Endothelial cell of umbilical vein (primary cell): ENCODE measurements around the gene GRID1. TPM values are rescaled to one million over a fixed set of nuclear protein-coding genes. Genes with fewer than 3 reads are reported as not detected.

ENCODE experiments used
- BruUV-seq: library from RNA; stranded (reverse); fragments of 400-500 nt; replicated peaks from 2 replicates; lab custom pipeline; 2021; lab: Mats Ljungman, UMichigan
- CTCF ChIA-PET: fragments of 300-600, 350-600 bp; sonication (Branson Sonifier 250); formaldehyde crosslinking; loops from one replicate; lab custom pipeline; 2021; ENCODE audit warnings: antibody characterized with exemption, inconsistent platforms; lab: Charles Lee
- POLR2A ChIA-PET: fragments of 300-600, 350-600 bp; sonication (Branson Sonifier 250); formaldehyde crosslinking; loops from one replicate; lab custom pipeline; 2021; ENCODE audit warnings: antibody characterized with exemption, inconsistent platforms; lab: Charles Lee
- DNase-seq: peaks from one replicate; pipeline ENCODE4 v3.0.0-alpha.2; 2011; ENCODE audit warnings: low read depth, low spot score
- FAIRE-seq: peaks from 2 replicates; lab custom pipeline; 2011; peaks lifted over from hg19 to GRCh38; lab: Jason Lieb, UNC
- H2AFZ ChIP-seq: 2 replicates; pipeline ENCODE4 v1.6.0; 2012; ENCODE audit warnings: low read depth, low read length, control low read depth, inconsistent platforms
- H3K27ac ChIP-seq: 2 replicates; pipeline ENCODE4 v1.5.1; 2011; ENCODE audit warnings: low read depth, mild to moderate bottlenecking, control low read depth, low read length, moderate library complexity; ENCODE audit not compliant: insufficient read depth
- H3K27me3 ChIP-seq, 2 experiments: 2 replicates each; pipeline versions ENCODE4 v1.6.0 to v1.6.1; 2011; ENCODE audit warnings: low read length in 2 of 2, mixed read lengths in 1 of 2; ENCODE audit not compliant: control insufficient read depth in 2 of 2, insufficient read depth in 2 of 2
- H3K36me3 ChIP-seq, 2 experiments: 2 replicates in 1 of 2; 3 replicates in 1 of 2; pipeline ENCODE4 v1.5.1; 2011; ENCODE audit warnings: low read length in 2 of 2, mild to moderate bottlenecking in 1 of 2, moderate library complexity in 1 of 2; ENCODE audit not compliant: control insufficient read depth in 2 of 2, insufficient read depth in 2 of 2; ENCODE audit errors: extremely low read depth in 1 of 2
- H3K4me1 ChIP-seq: 3 replicates; pipeline ENCODE4 v1.5.1; 2011; ENCODE audit warnings: mild to moderate bottlenecking, low read length; ENCODE audit not compliant: control insufficient read depth, insufficient read depth; ENCODE audit errors: extremely low read depth
- H3K4me2 ChIP-seq: 2 replicates; pipeline ENCODE4 v1.6.1; 2011; ENCODE audit warnings: low read length, control low read depth, mixed read lengths; ENCODE audit not compliant: insufficient read depth
- H3K4me3 ChIP-seq, 3 experiments: fragments of 200-600 bp in 1 of 3; sonication (generic), shearing (Covaris generic) in 1 of 3; replicated peaks in 1 of 3; 2 replicates each; pipeline ENCODE4 v1.5.1; 2011 to 2016; ENCODE audit warnings: control low read depth in 3 of 3, low read length in 3 of 3, mild to moderate bottlenecking in 2 of 3, inconsistent platforms in 1 of 3, low read depth in 1 of 3, moderate library complexity in 1 of 3; ENCODE audit not compliant: insufficient read depth in 1 of 3
- H3K79me2 ChIP-seq: 2 replicates; pipeline ENCODE4 v1.6.0; 2012; ENCODE audit warnings: low read length, inconsistent platforms; ENCODE audit not compliant: control insufficient read depth, insufficient read depth
- H3K9ac ChIP-seq: replicated peaks from 2 replicates; pipeline ENCODE3; 2011; ENCODE audit warnings: low read length, control low read depth; ENCODE audit not compliant: insufficient read depth; ENCODE audit errors: extremely low read depth
- H3K9me1 ChIP-seq: replicated peaks from 3 replicates; pipeline ENCODE4 v1.6.0; 2011; ENCODE audit warnings: mild to moderate bottlenecking, low read length; ENCODE audit not compliant: control insufficient read depth, insufficient read depth; ENCODE audit errors: extremely low read depth
- H3K9me3 ChIP-seq: replicated peaks from 2 replicates; pipeline ENCODE4 v1.5.1; 2012; ENCODE audit warnings: low read length, inconsistent platforms; ENCODE audit not compliant: control insufficient read depth, insufficient read depth
- H4K20me1 ChIP-seq: replicated peaks from 2 replicates; pipeline ENCODE3; 2011; ENCODE audit warnings: mild to moderate bottlenecking, low read length; ENCODE audit not compliant: control insufficient read depth, insufficient read depth; ENCODE audit errors: extremely low read depth
- CTCF ChIP-seq, 2 donors: IDR thresholded peaks; 1 replicate in 1 of 2; 2 replicates in 1 of 2; pipeline ENCODE4 v1.5.1; 2011; ENCODE audit warnings: low read length in 2 of 2, mild to moderate bottlenecking in 2 of 2, moderate library complexity in 2 of 2, control low read depth in 1 of 2, inconsistent platforms in 1 of 2, low read depth in 1 of 2; ENCODE audit not compliant: insufficient read depth in 1 of 2; ENCODE audit errors: extremely low read depth in 1 of 2
- EZH2 ChIP-seq: IDR thresholded peaks from 2 replicates; pipeline ENCODE4 v1.6.1; 2012; ENCODE audit warnings: borderline replicate concordance, low read depth, mild to moderate bottlenecking, moderate library complexity, low read length, inconsistent platforms; ENCODE audit not compliant: severe bottlenecking
- FOS ChIP-seq: IDR thresholded peaks from 2 replicates; pipeline ENCODE4 v1.6.1; 2011; ENCODE audit warnings: mild to moderate bottlenecking, low read length, moderate library complexity, borderline replicate concordance; ENCODE audit not compliant: insufficient read depth
- GATA2 ChIP-seq: IDR thresholded peaks from 2 replicates; pipeline ENCODE4 v1.7.0; 2011; ENCODE audit warnings: low read depth, mild to moderate bottlenecking, moderate library complexity, mixed read lengths, low read length; ENCODE audit not compliant: insufficient read length, insufficient read depth
- JUN ChIP-seq: IDR thresholded peaks from 2 replicates; pipeline ENCODE4 v1.6.1; 2011; ENCODE audit warnings: borderline replicate concordance, low read depth; ENCODE audit not compliant: insufficient read length, insufficient read depth
- MAX ChIP-seq: IDR thresholded peaks from 2 replicates; pipeline ENCODE4 v1.6.1; 2011; ENCODE audit not compliant: insufficient read depth, insufficient read length
- MYC ChIP-seq: IDR thresholded peaks from one replicate; pipeline ENCODE4 v1.6.1; 2011; ENCODE audit warnings: mild to moderate bottlenecking, low read depth, low read length
- POLR2A ChIP-seq: IDR thresholded peaks from 2 replicates; pipeline ENCODE4 v1.6.1; 2012; ENCODE audit warnings: low read depth, mild to moderate bottlenecking, control low read depth, low read length
- POLR2AphosphoS5 ChIP-seq: IDR thresholded peaks from 2 replicates; pipeline ENCODE4 v1.6.1; 2012; ENCODE audit warnings: low read depth, mild to moderate bottlenecking, control low read depth, low read length, moderate library complexity; ENCODE audit not compliant: insufficient read depth
- dilution Hi-C: fragments of 300-500 bp; cut with MboI; formaldehyde crosslinking; loops from one replicate; pipeline ENCODE4 v1.15.0; 2019; ENCODE audit warnings: low sequenced_read_pairs; ENCODE audit not compliant: extremely low pct_ligation_motif_present
- intact Hi-C: fragments of 100-400 bp; cut with micrococcal nuclease; formaldehyde crosslinking; loops from one replicate; pipeline ENCODE4 v1.10.0; 2022
- polyA plus RNA-seq, 4 experiments: library from polyadenylated mRNA; depleted of rRNA in 3 of 4; stranded (reverse) in 3 of 4; unstranded in 1 of 4; fragments of >200 nt; gene quantifications; 2 replicates each; pipeline versions ENCODE4 v1.2.1 to v1.2.3, GENCODE V29; 2011 to 2012; ENCODE audit warnings: missing spikeins in 1 of 4
- total RNA-seq: library from RNA; stranded (reverse); gene quantifications from 2 replicates; pipeline ENCODE4 v1.2.3, GENCODE V29; 2021

The GRID1 gene
- total and polyA plus RNA-seq, 2 donors (not counting 3 experiments of a cell fraction or from before 2014, with no cell fraction given), result not detected

- Histone ChIP-seq H3K4me1 (no peaks in the 10 kb centered on the region), H3K9ac (no peak overlapping the region), H4K20me1 (no peaks in the 10 kb centered on the region), H3K4me3 (no peak overlapping the region), H3K4me2 (no peak overlapping the region), H3K36me3 (no peaks in the 10 kb centered on the region), H3K9me1 (no peaks in the 10 kb centered on the region), H3K79me2 (no peaks in the 10 kb centered on the region), H3K9me3 (peaks cover 3% of the 10 kb centered on the region), H2AFZ (no peak overlapping the region), H3K27ac (no peak overlapping the region), H3K27me3 (no peaks in the 10 kb centered on the region)
- POLR2A ChIA-PET, result no interaction called here
- TF ChIP-seq POLR2A (no peak), CTCF (IDR thresholded peaks at IDR 0.05; ENCODE audit: extremely low read depth in 1 of 2, insufficient read depth in 1 of 2, low read depth in 1 of 2, low read length in 2 of 2) (no peak), GATA2 (no peak), POLR2AphosphoS5 (no peak), JUN (no peak), MAX (no peak), MYC (no peak), FOS (no peak), EZH2 (no peak)
- BruUV-seq, result no TSS peak
- dilution Hi-C loops (no loop called here), intact Hi-C loops (no loop called here)
- FAIRE-seq (no peak), DNase-seq (no peak)
- CTCF ChIA-PET, result no interaction called here
These were observed 328.2 kb downstream of the GRID1 start for GRCh38 chr10:86038371-86038770.
